Activated gamma-delta T cell (primary cell): ENCODE data around the gene TXNDC17.
"Not testable (repeated sequence)": the region's sequence is repeated elsewhere in the genome, so short reads cannot be mapped to it uniquely, and the experiment has no call there.

Experiments used
- DNase-seq: peaks from one replicate; lab custom pipeline; 2025; lab: John Stamatoyannopoulos, UW

Gene TXNDC17

DNA sequence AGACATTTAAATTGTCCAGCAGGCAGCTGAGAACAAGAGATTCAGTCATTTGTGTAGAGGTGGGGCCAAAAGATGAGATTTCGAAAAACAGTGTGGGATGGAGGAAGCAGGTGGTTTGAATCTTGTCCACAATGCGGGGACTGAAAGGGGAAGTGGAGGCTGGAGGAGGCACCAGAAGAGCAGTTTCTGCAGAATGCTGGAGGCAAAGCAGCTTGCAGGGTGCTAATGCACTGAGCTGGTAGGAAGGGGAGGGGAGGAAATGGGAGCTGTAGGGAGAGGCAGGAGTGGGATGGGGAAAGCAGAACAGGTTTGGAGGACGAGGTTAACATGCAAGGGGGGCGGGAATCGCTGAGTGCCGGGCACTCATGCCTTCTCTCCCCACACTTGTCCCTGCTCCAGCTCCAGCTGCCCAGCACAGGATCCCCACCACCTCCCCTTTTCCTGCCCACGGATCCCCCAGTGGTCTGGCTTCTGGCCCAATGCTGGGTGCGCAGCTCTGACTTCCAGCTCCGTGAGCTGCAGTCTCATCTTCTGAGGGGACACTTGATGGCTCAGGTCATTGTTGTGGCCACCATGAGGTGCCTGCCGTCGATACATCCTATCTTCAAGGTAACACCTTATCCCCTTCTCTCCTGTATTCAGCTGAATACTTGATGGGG lies 20.1 kb downstream of the TXNDC17 start:
- DNase-seq = no peak

DNA sequence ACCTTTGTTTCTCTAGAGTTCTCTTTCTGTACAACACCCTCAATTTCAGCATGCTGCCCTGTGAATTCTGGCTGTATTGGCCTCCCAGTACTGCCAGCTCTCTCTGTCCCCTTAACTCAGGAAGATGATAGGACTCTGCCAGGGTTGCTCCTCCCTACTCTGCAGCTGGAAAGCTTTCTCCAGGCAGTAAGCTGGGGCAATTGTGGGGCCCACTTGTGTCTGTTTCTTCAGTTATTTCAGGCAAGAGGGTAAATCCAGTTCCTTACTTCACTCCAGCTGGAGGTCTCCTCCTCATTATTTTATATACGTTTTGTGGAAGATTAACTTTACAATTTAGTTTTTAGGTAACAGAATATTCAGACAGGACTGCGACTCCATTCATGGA lies 20.6 kb downstream of the TXNDC17 start:
- DNase-seq = no peak

- not testable (repeated sequence) for DNase-seq
Measured at GRCh38 chr17:6663200-6663599, 22.3 kb downstream of the TXNDC17 start.

DNA sequence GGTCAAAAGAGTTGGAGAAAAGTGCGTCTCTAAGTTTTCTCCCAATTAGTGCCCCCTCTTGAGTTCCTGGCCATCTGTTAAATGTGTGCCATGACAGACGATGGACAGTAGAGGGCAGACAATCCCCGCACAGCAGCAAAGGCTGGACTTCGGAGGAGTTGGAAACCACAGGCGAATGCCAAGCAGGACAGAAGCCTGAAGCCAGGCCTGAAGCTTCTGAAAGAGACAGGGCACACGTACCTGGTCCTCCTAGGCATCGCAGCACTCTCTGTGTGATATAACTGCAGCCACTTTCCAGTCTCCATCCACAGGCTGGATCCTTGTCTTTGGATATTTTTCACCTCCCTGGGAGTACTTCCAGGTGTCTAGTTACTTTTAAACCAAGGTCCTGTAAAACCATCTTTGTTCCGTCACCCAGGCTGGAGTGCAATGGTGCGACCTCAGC lies 25.2 kb downstream of the TXNDC17 start:
- DNase-seq = no peak

- no peak for DNase-seq
Measured at GRCh38 chr17:6666557-6666956, 25.7 kb downstream of the TXNDC17 start.

- no peak for DNase-seq
Measured at GRCh38 chr17:6667516-6667915, 26.7 kb downstream of the TXNDC17 start.

- DNase-seq = no peak
Measured at GRCh38 chr17:6668219-6668618, 27.4 kb downstream of the TXNDC17 start.

GRCh38 chr17:6668727-6669425 lies 28.0 kb downstream of the TXNDC17 start:
- DNase-seq = no peak

DNA sequence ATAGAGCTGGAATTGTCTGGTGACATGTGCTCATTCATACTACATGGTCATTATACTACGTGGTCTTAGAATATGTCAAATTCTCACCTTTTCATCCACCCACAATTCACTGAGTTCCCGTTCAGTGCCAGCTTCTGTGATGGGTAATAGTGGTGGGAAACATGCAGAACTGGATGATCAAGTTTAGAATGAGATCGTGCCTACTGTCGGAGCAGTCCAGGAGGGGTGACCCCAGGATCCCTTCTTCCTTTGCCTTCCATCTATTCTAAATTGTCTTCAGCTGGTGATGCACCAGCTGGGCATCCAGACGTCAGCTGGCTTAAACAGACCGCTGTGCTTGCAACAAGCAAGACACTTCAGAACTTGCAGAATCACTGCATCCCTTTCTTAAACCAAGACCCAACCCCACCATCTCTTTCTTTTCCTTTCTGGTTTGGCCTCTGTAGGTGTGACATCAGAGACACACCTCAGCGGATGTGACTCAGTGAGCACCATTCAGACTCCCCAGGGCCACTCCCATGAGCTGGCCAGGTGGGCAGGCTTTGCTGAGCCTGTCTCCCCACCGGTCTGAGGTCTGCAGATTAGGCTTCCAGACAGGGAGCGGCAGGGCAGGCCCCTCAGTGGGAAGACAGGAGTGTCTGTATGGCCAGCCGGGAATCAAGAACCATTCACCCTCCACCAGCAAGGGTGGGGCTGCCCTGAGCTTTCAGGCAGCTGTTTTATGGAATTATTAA lies 28.8 kb downstream of the TXNDC17 start:
- no peak for DNase-seq

GRCh38 chr17:6670571-6670970 lies 29.7 kb downstream of the TXNDC17 start:
- DNase-seq = no peak

DNA sequence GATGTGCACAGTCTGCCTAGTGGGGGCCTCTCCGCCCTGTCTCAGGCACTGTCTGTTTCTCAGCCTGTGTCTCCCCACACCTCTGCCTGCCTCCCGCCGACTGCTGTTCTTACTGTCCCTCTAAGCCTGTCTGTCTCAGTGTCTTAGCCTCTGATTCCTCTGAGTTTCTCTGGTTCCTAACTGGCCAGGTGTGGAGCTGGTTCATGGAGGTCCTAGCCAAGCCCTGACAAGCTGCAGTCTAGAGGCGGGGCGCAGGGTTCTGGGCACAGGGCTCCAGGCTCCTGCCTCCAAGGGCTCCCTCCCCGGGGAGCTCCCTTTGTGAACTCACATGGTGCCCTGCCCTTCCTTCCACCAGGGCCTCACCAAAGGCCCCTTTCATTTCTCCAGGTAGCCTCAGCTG lies 30.1 kb downstream of the TXNDC17 start:
- no peak for DNase-seq

DNA sequence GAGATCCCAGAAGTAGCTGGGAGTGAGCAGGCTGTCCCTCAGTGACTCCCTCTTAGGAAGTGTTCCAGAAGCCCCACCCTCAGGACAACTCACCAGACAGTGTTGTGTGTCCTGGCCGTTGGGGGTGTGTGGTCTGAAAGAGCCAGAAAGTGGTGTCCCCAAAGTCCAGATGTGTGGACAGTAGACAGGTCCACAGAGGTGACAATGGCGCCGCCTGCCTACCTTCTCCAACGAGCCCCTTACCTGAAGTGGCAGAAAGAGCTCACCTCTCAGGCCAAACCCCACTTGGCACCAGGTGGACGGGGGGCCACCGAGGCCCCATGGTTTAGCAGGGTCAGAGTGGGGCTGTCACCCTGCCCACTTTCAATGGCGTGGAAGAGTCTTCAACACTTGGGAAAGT lies 30.6 kb downstream of the TXNDC17 start:
- DNase-seq = no peak

- DNase-seq = no peak
Measured at GRCh38 chr17:6674586-6674985, 33.7 kb downstream of the TXNDC17 start.

DNA sequence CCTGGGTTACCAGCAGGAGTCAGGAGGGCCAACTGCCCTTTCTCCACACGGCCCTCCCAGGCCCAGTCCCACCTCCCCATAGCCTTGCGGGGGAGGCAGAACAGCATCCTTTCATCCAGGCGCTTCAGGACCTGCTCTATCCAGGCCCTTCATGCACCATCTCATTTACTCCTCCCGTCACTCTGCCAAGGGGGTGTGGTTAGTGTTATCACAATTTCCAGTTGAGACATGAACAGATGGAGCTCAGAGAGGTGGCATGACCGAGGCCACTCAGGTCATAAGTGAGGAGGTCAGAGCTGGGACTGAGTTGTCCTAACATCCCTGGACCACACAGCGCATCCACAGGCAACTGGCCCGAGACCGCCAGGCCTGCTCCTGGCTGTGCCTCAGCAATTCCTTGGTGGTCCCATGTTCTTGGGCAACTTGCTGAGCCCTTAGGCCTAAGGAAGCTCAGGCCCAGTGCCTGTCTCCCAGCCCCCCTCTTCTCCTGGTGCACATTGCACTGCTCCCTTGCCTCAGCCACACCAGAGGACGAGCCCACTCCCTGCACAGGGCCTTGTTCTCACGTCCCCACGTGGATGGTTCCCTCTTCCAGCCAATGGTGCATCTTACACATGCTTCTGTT lies 34.5 kb downstream of the TXNDC17 start:
- no peak for DNase-seq

GRCh38 chr17:6676802-6677157 lies 35.9 kb downstream of the TXNDC17 start:
- DNase-seq = no peak

GRCh38 chr17:6677158-6677831 lies 36.4 kb downstream of the TXNDC17 start:
- DNase-seq = no peak

GRCh38 chr17:6677946-6678345 lies 37.1 kb downstream of the TXNDC17 start:
- no peak for DNase-seq

DNA sequence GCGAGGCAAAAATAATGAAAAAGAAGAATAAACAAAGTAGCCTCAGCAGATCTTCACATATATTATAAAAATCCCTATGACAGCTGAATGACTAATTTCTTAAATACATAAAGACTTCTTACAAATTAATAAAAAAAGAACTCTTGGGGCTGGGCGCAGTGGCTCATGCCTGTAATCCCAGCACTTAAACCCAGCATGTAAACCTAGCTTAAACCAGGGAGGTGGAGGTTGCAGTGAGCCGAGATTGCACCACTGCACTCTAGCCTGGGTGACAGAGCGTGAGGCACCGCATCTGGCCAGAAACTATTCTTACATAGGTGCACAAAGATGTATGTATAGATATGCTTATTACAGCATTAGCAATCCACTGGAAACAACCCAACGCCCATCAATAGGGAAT lies 38.4 kb downstream of the TXNDC17 start:
- no peak for DNase-seq

DNA sequence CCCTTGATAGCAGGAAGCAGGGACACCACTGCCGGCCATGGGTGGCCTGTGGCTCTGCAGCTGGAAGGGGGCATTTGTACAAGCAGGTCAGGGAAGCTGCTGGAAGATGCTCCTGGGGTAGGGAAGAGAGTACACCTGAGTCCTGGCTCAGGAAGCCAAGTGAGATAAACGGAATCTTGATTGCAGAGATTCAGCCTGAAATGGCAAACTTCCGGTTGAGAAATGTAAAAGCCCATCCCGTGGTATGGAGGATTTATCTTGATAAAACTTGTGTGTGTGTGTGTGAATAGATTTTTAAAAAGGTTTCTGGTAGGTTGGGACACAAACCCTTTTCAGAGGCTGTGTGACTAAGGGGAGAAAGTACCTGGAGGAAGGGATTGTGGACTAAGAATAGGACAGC lies 40.3 kb downstream of the TXNDC17 start:
- no peak for DNase-seq

- no peak for DNase-seq
Measured at GRCh38 chr17:6681671-6682070, 40.8 kb downstream of the TXNDC17 start.

DNA sequence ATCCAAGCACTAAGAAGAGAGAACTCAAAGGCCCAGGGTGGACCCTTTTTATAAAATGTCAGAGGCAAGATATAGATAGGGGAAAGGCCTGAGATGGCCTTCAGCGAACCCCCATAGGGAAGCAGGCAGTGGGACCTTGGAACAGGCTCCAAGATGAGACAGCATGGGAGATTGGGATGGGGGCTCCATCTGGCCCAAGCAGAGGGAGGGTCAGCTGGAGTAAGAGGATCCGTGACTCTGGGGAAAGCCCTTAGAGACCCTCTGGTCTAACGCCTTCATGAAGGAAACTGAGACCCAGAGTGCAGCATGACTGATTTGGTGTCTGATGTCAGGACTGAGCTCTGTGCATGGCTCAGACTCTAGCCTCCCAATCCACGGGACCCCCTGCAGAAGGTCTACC lies 41.5 kb downstream of the TXNDC17 start:
- DNase-seq = no peak

DNA sequence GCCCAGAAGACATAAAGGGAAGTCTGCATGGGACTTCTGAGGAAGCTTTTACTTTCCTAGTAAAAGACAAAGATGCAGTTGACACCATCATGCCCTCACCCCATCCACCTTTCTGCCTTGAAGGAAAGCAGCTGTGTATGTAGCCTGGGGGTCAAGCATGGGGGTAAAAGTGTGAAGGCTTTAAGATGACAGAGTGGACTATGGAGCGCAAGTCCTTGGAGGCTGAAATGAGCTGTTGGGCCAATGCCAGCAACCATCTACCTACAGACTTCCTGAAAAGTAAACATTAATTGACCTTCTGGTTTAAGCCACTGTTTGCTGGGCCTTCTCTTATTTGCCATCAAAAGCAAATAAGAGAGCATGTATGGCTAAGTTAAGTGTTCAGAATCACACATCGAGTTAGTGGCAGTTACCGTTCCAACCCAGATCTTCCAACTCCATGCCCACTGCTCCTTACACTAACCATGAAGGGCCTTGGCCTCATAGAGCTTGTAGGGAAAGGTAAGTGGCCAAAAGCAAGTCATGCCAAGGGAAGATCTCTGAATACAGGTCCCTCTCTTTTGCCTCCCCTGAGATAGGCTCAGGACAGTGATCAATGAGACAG lies 42.3 kb downstream of the TXNDC17 start:
- DNase-seq = no peak
